Suppressor macrophage treated with lipopolysaccharide for 1 hour (primary cell): ENCODE measurements around the gene VRK2.
"Not testable (repeated sequence)": the region's sequence is repeated elsewhere in the genome, so short reads cannot be mapped to it uniquely, and the experiment has no call there.

Source experiments
- DNase-seq, 3 donors: peaks; one replicate each; pipeline ENCODE4 v3.0.0-alpha.2; 2020 to 2022

Gene VRK2

GRCh38 chr2:58055033-58055786 lies 8.6 kb downstream of the VRK2 start:
- DNase-seq = no peak

- DNase-seq = no peak
Observed at GRCh38 chr2:58056192-58056916, 9.7 kb downstream of the VRK2 start.

DNA sequence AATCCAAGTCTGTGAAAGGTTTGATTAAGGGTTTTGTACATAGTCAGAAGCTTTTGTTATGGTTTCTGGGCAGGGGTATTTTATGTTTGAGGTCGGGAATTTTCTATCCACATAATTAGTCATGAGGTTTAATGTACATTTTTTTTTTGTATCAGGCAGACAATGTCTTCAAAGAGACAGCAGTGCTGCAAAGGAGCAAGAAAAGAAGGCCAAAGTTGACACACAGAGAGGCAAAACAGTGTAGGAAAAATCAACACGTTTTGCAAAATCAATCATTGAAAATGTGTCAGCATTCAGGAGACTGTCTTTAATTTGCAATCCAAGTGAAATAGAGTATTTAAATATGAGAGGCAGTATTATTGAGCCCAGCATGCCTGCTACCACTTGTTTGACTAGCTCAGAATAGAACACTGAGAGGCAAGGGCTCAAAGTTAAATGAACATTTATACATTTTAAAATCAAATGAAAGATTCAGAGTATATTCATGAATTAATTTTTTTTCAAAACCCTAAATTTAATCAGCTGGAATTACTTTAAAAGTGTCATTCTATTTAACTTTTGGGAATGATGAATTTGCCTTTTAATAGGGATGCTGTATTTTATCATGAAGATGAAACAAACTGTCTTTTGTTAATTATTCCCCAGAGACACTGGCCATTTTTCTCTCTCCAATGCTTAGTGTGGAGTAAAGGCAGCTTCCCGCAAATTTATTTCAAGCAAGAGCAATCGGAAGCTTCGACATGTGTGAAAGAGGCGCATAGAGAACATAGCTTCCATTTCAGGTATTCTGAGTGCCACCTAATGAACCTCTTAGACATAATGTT lies 11.3 kb downstream of the VRK2 start:
- no peak for DNase-seq

GRCh38 chr2:58063641-58064040 lies 17.0 kb downstream of the VRK2 start:
- peak in 1 of 3 donors; percentile 12 for DNase-seq

GRCh38 chr2:58064086-58064485 lies 17.5 kb downstream of the VRK2 start:
- no peak for DNase-seq

GRCh38 chr2:58065248-58065647 lies 18.6 kb downstream of the VRK2 start:
- no peak for DNase-seq

DNA sequence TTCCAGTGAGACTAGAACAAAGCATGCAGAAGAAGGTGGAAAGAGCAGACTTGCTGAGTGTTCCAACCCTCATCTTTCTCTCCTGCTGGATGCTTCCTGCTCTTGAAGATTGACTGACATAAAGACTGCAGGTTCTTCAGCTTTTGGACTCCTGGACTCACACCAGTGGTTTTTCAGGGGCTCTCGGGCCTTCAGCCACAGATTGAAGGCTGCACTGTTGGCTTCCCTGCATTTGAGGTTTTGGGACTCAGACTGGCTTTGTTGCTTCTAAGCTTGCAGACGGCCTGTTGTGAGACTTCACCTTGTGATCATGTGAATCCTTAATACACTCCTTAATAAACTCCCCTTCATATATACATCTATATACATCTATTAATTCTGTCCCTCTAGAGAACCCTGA lies 20.4 kb downstream of the VRK2 start:
- no peak for DNase-seq

DNA sequence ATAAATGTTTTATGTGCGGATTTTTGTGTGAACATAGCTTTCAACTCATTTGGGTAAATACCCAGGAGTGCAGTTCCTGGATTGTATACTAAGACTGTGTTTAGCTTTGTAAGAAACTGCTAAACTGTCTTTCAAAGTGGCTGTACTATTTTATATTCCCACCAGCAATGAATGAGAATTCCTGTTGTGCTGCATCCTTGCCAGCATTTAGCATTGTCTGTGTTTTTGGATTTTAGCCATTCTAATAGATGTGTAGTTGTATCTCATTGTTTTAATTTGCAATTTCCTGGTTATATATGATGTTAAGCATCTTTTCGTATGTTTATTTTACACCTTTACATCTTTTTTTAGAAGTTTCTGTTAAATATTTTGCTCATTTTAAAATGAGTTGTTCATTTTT lies 24.2 kb downstream of the VRK2 start:
- no peak for DNase-seq

DNA sequence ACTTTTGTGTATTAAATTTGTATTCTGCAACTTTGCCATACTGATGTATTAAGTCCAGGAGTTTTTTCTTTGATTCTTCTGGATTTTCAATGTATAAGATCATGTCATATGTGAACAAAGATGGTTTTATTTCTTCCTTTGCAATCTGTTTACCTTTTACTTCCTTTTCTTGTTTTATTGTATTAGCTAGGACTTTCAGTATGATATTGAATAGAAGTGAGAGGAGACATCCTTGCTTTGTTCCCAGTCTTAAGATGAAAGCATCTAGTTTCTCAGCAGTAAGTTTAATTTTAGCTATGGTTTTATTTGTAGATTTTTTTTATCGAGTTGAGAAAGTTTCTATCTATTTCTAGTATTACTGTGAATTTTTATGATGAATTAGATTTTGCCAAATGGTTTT lies 25.5 kb downstream of the VRK2 start:
- DNase-seq = no peak

- no peak for DNase-seq
Observed at GRCh38 chr2:58073008-58073407, 26.4 kb downstream of the VRK2 start.

- no peak for DNase-seq
Observed at GRCh38 chr2:58073751-58074150, 27.1 kb downstream of the VRK2 start.

- peak in 1 of 3 donors; percentile 4 for DNase-seq
Observed at GRCh38 chr2:58081000-58081399, 34.4 kb downstream of the VRK2 start.

GRCh38 chr2:58089081-58089480 lies 42.5 kb downstream of the VRK2 start:
- DNase-seq = no peak

- not testable (repeated sequence) for DNase-seq
Observed at GRCh38 chr2:58092772-58093171, 46.2 kb downstream of the VRK2 start.

- DNase-seq = no peak
Observed at GRCh38 chr2:58097025-58097424, 50.4 kb downstream of the VRK2 start.

DNA sequence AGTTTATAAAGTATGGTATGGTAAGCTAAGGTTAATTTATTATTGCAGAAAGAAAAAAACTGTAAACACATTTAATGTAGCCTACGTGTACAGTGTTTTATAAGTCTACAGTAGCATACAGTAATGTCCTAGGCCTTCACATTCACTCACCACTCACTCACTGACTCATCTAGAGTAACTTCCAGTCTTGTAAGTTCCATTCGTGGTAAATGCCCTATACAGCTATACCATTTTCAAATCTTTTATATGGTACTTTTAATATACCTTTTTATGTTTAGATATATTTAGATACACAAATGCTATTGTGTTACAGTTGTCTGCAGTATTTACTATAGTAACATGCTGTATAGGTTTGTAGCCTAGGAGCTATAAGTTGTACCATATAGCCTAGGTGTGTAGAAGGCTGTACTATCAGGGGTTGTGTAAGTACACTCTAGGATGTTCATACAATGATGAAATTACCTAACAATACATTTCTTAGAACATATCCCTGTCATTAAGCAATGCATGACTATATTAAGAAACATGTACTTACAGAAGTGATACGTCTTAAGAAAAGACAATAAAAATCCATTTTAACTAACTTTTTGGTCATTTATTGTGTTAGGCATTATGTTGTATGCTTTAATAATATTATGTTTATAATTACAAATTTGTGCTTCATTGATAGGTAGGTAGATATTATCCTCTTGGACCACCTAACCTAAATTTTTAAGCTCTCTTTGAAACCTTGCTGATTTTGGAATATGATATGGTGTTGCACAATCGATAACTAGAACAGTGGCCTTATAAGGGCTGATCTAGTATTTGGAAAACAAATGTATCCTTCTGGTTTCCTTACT lies 51.9 kb downstream of the VRK2 start:
- peak in 1 of 3 donors; percentile 41 for DNase-seq

- DNase-seq = no peak
Observed at GRCh38 chr2:58099096-58099769, 52.6 kb downstream of the VRK2 start.

- no peak for DNase-seq
Observed at GRCh38 chr2:58101500-58101899, 54.9 kb downstream of the VRK2 start.

- DNase-seq = no peak
Observed at GRCh38 chr2:58106896-58107295, 60.3 kb downstream of the VRK2 start.

- peak; percentile 85 to 97 (median 95) for DNase-seq
Observed at GRCh38 chr2:58107803-58108710, 61.5 kb downstream of the VRK2 start.

GRCh38 chr2:58109481-58109880 lies 62.9 kb downstream of the VRK2 start:
- DNase-seq = peak; percentile 23 to 47 (median 31)
